Smooth muscle cell of the brain vasculature (primary cell): ENCODE data around the gene SEMA6B.
"Not testable (repeated sequence)": the region's sequence is repeated elsewhere in the genome, so short reads cannot be mapped to it uniquely, and the experiment has no call there.

ENCODE experiments used
- DNase-seq: peaks from one replicate; pipeline ENCODE4 v3.0.0-alpha.2; 2012; ENCODE audit warnings: low read depth, low spot score

SEMA6B gene

DNA sequence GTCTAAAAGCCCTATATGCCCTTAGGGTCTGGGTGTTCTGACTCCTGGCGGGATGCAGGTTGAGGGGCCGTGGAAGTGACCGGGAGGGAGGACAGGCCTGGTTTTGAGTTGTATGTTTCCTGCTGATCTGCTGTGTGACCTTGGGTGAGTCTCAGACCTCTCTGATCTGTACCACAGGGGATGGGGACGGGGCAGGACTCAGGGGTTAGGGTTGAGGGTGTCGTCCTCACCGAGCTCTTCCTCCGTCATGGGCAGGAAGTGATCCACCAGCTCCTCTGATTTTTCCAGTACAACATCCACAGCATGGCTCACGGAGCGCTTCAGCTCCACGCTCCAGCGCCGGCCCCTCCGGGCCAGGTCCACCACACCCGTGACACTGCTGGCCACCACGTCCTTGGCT is 30.6 kb downstream of the SEMA6B start:
- DNase-seq = no peak

- DNase-seq = not testable (repeated sequence)
Measured at GRCh38 chr19:4527377-4527776, 32.1 kb downstream of the SEMA6B start.

DNA sequence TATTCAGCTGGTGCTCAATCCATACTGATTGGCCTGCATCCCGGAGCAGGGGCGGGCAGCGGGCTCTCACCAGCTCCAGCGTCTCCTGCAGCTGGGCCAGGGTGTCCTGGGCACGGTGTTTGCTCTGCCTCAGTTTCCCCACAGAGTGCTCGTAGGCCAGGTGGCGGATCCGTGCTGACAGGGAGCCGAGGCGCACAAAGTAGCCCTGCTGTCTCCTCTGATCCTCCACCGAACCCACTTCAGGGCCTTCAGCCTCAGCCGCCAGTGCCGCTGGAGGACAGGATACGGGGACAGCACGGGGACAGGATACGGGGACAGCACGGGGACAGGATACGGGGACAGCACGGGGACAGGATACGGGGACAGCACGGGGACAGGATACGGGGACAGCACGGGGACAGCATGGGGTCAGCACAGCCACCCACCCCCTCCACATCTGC is 33.9 kb downstream of the SEMA6B start:
- no peak for DNase-seq

DNA sequence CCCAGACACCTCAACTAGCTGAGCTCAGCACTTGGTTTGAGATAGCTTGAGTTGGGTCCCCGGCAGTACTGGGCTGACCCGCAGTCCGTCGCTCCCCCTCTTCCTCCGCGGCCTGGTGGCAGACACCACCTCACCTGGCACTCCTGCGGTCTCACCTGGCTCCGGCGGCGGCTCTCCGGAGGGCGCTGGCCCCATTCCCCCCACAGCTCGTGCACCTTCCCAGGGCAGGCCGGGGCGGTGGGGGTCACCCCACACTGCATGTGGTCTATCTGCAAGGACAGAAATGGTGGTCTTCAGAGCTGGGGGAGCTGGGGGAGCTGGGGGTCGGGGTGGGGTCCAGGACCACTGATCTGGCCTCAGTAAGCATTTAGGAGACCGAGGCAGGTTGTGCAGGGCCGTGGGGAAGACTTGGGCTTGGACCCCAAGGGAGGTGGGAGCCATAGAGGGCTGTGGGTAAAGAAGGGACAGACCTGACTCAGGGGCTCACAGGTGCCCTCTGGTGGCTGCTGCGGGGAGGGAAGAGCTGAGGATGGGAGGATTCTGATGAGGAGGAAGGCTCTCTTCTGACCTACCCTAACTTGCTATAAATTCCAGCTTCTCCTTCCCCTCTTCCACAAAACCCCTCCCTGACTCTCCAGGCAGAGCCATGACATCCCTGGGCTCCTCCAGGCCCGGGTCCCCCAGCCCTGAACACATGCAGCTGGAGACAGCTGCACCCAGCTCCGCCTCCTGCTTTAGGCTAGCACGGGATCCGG is 34.5 kb downstream of the SEMA6B start:
- no peak for DNase-seq

GRCh38 chr19:4523306-4524110 is 36.0 kb downstream of the SEMA6B start:
- DNase-seq = no peak

DNA sequence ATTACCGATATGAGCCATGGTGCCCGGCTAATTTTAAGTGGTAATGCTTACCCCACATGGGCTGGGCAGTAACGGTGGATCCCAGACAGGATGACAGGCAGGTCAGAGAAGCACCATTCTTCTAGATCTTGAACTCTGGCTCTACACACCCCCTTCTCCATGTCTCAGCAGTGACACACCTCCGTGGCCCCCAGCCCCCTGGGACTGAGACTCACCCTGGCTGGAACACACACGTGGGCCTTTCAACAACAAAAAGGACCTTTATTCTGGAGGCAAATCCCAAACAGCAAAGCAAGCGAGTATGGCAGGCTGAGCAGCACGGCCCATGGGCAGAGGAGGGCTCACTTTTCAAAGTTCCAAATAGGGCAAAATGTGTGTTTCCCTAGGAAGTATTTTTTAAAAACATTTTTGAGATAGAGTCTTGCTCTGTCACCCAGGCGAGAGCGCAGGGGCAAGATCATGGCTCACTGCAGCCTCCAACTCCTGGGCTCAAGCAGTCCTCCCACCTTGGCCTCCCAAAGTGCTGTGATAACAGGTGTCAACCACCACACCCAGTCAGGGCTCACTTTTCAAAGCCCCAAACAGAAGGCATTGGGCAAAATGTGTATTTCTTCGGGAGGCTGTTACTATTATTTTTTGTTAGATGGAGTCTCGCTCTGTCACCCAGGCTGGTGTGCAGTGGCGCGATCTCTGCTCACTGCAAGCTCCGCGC is 37.0 kb downstream of the SEMA6B start:
- DNase-seq = no peak

DNA sequence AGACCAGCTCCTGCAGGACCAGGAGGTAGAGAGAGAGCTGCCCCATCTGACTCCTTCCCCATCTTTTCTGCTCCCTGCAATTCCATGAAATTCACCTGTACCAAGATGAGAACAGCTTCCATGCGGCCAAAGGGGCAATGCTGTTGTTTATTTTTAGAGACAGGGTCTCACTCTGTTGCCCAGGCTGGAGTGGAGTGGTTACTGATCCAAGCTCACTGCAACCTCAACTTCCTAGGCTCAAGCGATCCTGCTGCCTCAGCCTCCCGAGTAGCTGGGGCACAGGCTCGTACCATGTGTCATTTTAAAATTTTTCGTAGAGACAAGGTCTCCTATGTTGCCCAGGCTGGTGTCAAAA is 37.6 kb downstream of the SEMA6B start:
- DNase-seq = no peak

- no peak for DNase-seq
Measured at GRCh38 chr19:4521170-4521887, 38.2 kb downstream of the SEMA6B start.

DNA sequence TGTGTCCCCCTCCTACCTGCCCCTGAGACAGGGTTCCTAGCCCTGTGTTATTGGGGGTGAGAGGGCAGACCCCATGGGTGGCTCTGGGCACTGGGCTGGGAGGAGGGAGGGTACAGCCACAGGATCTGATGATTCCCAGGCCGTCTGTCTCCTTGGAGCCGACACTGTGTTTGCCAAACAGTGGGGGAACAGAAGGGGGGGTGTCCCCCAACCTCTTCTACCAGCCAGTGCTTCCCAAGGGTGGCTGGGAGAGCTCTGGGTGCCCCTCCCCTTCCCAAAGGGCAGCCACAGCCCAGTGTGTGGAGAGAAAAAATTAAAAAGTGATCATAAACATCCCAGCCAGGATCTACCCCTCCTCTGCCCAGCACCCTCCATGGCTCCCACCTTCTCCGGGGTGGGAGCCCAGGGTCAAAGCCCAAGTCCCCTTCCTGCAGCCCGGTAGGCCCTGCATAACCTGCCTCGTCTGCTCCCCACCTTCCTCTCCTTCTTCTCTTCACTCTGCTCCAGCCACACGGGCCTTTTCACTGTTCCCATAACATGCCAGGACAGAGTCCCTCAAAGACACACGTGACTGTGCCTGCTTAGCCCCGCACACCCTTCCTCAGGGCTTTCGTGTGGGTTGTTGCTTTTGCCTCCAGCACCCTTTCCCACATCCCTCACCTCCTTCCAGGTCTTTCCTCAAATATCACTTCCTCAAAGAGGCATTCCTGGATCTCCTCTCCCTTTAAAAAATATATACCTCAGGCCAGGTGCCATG is 39.8 kb downstream of the SEMA6B start:
- no peak for DNase-seq

GRCh38 chr19:4519172-4519496 is 40.4 kb downstream of the SEMA6B start:
- no peak for DNase-seq

GRCh38 chr19:4518345-4519171 is 40.9 kb downstream of the SEMA6B start, which contains the start of gene PLIN4:
Gene PLIN4 (minus strand): TSS chr19:4518486. CDS start chr19:4518272, 214 bp downstream.
- no peak for DNase-seq

GRCh38 chr19:4517451-4518057 is 41.9 kb downstream of the SEMA6B start:
- no peak for DNase-seq

- no peak for DNase-seq
Measured at GRCh38 chr19:4516939-4517300, 42.6 kb downstream of the SEMA6B start.

DNA sequence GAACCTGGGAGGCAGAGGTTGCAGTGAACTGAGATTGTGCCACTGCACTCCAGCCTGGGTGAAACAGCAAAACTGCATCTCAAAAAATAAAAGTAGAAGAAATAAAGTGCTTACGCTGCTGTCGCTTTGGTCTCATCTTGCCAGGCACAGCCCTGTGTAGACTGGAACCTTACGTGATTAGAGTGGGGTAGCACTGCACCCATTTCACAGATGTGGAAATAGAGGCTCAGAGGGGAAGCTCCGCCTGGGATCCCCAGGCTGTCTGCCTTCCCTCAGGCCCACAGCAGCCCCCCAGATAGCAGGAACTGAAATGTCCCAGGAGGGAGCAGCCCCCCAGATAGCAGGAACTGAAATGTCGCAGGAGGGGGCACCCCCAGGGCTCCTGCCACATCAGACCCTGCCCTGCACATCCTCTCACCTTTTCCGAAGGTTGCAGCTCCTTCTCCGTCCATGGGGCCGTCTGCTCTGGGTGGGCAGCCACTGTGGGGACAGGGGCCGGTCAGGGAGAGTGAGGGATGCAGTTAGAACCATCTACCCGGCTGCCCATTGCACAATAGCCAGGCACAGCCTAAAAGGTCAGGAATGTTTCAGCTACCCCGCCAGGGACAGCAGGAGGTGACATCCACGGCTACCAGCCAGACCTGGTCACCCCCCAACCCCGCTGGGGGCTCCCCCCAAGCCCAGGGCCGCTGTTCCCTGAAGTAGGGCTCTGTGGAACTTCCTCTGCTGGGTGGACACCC is 43.1 kb downstream of the SEMA6B start:
- no peak for DNase-seq

DNA sequence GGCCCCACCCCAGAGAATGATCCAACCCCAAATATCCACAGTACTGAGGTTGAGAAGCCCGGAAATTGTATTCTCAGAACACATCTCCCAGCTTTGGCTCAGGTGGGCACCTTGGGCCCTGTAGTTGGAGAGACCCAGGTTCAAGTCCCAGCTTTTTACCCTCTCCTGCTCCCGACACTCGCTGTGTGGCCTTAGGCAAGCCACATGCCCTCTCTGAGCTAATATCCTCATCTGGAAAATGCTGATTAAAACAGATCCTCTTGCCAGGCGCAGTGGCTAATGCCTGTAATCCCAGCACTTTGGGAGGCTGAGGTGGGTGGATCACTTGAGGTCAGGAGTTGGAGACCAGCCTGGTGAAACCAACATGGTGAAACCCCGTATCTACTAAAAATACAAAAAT is 43.8 kb downstream of the SEMA6B start:
- no peak for DNase-seq

GRCh38 chr19:4513248-4513647 is 46.2 kb downstream of the SEMA6B start:
- DNase-seq = no peak

DNA sequence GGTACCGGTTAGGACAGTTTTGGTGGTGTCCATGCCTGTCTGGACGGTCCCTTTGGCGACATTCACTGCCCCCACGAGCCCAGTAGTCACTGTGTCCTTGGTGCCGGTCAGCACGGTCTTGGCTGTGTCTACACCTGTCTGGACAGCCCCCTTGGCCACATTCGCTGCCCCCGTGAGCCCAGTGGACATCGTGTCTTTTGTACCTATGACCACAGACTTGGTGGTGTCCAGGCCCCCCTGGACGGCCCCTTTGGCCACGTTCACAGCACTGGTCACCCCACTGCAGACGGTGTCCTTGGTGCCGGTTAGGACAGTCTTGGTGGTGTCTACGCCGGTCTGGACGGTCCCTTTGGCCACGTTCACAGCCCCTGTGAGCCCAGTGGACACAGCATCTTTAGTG is 47.4 kb downstream of the SEMA6B start:
- no peak for DNase-seq

DNA sequence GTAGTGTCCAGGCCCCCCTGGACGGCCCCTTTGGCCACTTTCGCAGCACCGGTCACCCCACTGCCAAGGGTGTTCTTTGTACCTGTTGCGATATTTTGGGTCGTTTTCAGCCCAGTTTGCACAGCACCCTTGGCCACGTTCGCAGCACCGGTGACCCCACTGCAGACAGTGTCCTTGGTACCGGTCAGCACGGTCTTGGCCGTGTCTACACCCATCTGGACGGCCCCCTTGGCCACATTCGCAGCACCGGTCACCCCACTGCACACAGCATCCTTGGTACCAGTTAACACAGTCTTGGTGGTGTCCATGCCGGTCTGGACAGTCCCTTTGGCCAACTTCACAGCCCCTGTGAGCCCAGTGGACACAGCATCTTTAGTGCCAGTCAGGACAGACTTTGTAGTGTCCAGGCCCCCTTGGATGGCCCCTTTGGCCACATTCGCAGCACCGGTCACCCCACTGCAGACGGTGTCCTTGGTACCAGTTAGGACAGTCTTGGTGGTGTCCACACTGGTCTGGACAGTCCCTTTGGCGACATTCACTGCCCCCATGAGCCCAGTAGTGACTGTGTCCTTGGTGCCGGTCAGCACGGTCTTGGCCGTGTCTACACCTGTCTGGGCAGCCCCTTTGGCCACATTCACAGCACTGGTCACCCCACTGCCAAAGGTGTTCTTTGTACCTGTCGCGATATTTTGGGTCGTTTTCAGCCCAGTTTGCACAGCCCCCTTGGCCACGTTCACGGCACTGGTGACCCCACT is 48.0 kb downstream of the SEMA6B start:
- no peak for DNase-seq
